ENCODE data around the gene MCUR1. TPM values are rescaled to one million over a fixed set of nuclear protein-coding genes. Genes with fewer than 3 reads are reported as not detected.
A peak's percentile ranks its signal among the peaks of the same experiment; 100 is the strongest.

Gene MCUR1
- total and polyA plus RNA-seq, 2 experiments from 2014 or later: 13.8 to 51.6 TPM

DNA sequence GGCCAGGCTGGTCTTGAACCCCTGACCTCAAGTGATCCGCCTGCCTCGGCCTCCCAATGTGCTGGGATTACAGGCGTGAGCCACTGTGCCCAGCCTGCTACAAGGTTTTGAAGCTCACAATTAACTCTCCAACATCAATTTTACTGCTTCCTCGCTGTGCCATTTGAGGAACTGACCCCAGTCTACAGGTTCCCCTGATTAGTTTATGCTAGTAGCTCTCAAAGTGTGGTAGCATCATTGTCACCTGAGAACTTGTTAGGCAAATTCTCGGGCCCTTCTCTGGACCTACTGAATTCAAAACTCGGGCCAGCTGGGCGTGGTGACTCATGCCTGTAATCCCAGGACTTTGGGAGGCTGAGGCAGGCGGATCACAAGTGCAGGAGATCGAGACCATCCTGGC is 49.4 kb downstream of the MCUR1 start:
- Histone ChIP-seq H3K27ac (no peak overlapping the region), H3K4me1 (ENCODE audit: low read depth) (peaks cover 14% of the 10 kb centered on the region), H3K27me3 (no peaks in the 10 kb centered on the region), H3K4me3 (no peak overlapping the region), H3K36me3 (no peaks in the 10 kb centered on the region), H3K9me3 (ENCODE audit: low read depth) (no peaks in the 10 kb centered on the region)
- TF ChIP-seq, protein P1, sequence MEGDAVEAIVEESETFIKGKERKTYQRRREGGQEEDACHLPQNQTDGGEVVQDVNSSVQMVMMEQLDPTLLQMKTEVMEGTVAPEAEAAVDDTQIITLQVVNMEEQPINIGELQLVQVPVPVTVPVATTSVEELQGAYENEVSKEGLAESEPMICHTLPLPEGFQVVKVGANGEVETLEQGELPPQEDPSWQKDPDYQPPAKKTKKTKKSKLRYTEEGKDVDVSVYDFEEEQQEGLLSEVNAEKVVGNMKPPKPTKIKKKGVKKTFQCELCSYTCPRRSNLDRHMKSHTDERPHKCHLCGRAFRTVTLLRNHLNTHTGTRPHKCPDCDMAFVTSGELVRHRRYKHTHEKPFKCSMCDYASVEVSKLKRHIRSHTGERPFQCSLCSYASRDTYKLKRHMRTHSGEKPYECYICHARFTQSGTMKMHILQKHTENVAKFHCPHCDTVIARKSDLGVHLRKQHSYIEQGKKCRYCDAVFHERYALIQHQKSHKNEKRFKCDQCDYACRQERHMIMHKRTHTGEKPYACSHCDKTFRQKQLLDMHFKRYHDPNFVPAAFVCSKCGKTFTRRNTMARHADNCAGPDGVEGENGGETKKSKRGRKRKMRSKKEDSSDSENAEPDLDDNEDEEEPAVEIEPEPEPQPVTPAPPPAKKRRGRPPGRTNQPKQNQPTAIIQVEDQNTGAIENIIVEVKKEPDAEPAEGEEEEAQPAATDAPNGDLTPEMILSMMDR (IDR thresholded peaks at IDR 0.05; ENCODE audit: low read depth, low read length): no peak
- no peak for DNase-seq (ENCODE audit: low read depth in 1 of 2, low spot score in 1 of 2)

DNA sequence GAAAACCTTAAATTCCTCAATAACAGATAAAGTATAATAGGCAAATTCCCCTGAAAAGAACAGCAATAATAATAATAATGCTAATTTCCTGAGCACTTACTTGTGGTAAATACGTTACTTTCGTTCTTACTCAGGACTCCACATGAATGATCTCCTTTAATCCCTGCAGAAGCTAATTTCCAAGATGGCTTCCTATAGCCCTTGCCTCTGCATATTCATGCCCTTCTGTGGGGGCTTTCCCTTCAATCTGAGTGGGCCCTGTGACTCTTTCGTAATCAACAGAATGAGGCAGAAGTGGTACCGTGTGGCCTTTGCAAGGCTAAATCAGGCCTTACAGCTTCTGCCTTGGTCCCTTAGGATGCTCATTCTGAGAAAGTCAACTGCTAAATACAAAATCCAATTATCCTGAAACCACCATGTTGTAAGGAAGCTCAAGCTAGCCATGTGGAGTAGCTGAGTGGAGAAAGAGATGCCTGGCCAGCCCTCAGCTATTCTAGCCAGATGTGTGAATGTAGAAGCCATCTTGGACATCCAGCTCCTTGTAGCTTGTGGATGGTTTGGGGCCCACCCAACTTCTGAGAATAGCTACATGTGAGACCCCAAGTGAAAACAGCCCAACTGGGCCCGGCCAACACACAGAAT is 50.5 kb downstream of the MCUR1 start:
- H3K27ac ChIP-seq: no peak overlapping the region
- no peaks in the 10 kb centered on the region for H3K9me3 ChIP-seq (ENCODE audit: low read depth)
- TF ChIP-seq, protein P1 (IDR thresholded peaks at IDR 0.05; ENCODE audit: low read depth, low read length): no peak

DNA sequence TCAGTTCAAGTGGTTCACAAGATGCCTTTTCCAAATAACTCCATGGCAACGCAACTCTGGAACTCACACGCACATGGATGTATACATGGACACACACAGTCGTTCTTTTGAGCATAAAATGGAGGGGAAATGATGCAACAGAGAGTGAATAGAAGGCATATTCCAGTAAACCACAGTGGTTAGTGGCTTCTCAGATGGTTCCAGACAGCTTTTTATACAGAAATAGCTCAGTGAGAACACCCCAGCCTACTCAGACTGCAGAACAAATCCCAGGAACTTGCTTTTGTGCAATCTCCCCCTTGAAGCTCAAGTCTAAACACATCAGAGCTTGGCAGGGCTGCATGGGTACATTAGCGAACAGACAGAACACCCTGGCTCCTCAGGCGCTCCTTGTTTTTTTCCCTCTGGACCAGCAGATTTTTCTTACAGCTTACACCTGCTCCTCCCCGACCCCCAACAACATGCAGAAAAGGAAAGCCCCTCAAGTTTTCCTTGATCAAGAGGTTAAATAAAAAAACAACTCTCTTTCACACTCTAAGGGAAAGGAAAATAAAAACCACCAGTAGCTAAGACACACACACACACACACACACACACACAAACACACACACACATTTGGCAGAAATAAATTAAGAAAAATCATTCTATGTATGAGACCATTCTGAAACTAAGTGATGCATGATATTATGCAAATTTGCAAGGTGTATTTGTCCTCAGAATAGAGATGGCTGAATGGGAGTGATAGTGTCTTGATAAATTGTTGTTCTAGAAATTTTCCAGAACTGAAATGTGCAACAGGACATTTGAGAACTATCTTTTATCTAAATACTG is 51.5 kb downstream of the MCUR1 start:
- TF ChIP-seq, protein P1 (IDR thresholded peaks at IDR 0.05; ENCODE audit: low read depth, low read length): no peak
- peaks cover 14% of the 10 kb centered on the region for H3K4me1 ChIP-seq (ENCODE audit: low read depth)
- DNase-seq (ENCODE audit: low read depth in 1 of 2, low spot score in 1 of 2): peak in 1 of 2 donors; percentile 95
- no peaks in the 10 kb centered on the region for H3K27me3 ChIP-seq
- H3K36me3 ChIP-seq: no peaks in the 10 kb centered on the region
- H3K27ac ChIP-seq: peak overlapping the region; percentile 52
- no peak overlapping the region for H3K4me3 ChIP-seq
- H3K9me3 ChIP-seq (ENCODE audit: low read depth): no peaks in the 10 kb centered on the region

More for the DNA sequence above, 50.5 kb downstream of the MCUR1 start:
- H3K27me3 ChIP-seq: no peaks in the 10 kb centered on the region
- H3K36me3 ChIP-seq: no peaks in the 10 kb centered on the region
- H3K4me1 ChIP-seq (ENCODE audit: low read depth): peaks cover 14% of the 10 kb centered on the region
- no peak for DNase-seq (ENCODE audit: low read depth in 1 of 2, low spot score in 1 of 2)
- no peak overlapping the region for H3K4me3 ChIP-seq

DNA sequence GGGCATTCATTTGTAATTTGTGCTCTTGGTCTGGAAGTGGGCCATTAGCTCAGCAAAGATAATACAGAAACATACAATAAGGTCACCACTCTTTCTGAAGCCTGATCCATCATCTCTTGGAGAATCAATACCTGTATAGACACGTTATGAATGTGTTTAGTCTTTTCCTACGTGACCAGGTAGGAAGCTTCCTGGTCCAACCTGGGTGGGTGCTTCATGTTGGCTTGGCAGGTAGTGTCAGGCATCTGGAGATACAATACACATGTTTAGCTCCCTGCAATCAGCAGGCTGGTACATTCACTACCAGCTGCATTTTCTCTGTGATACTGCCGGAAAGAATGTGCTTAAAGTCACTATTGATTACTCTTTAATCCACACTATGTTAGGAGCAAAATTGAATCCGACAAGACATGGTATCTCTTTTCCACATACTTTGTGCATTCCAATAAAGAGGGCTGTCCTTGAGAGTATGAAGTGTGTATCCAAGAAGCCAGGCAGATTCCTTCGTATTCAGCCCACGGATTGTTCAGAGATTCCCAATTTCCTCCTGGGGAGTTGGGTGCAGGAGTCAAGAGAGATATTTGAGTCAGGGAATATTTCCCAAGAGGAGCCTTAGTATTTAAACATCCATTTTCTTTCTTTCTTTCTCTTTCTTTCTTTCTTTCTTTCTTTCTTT is 52.9 kb downstream of the MCUR1 start:
- H3K27ac ChIP-seq: no peak overlapping the region
- peaks cover 2% of the 10 kb centered on the region for H3K4me1 ChIP-seq (ENCODE audit: low read depth)
- no peaks in the 10 kb centered on the region for H3K36me3 ChIP-seq
- no peak overlapping the region for H3K4me3 ChIP-seq
- no peaks in the 10 kb centered on the region for H3K27me3 ChIP-seq
- no peaks in the 10 kb centered on the region for H3K9me3 ChIP-seq (ENCODE audit: low read depth)
- TF ChIP-seq, protein P1 (IDR thresholded peaks at IDR 0.05; ENCODE audit: low read depth, low read length): no peak
- DNase-seq (ENCODE audit: low read depth in 1 of 2, low spot score in 1 of 2): peak in 1 of 2 donors; percentile 59
